ENCODE results near the gene SAMSN1. TPM values are rescaled to one million over a fixed set of nuclear protein-coding genes. Genes with fewer than 3 reads are reported as not detected.

SAMSN1 gene
- polyA plus RNA-seq, 1 of the 3 experiments (the other 2 are of a cell fraction) = not detected

GRCh38 chr21:14466715-14467114 lies 79.4 kb downstream of the SAMSN1 start (continued):
- TF ChIP-seq REST (IDR thresholded peaks at IDR 0.05; ENCODE audit: low read depth, low read length) = no peak
- TF ChIP-seq GABPA (IDR thresholded peaks at IDR 0.05; ENCODE audit: low read depth) = no peak
- TF ChIP-seq FOXJ3 (CRISPR knock-in tag; IDR thresholded peaks at IDR 0.05) = no peak
- no peak for TF ChIP-seq RFX5 (IDR thresholded peaks at IDR 0.05; ENCODE audit: low read length)
- no peak for TF ChIP-seq EP300 (IDR thresholded peaks at IDR 0.05; ENCODE audit: borderline replicate concordance in 1 of 2, low read depth in 1 of 2, low read length in 1 of 2)
- no peak for TF ChIP-seq POLR2AphosphoS5 (IDR thresholded peaks at IDR 0.05; ENCODE audit: low read depth, low read length)
- TF ChIP-seq USF2 (IDR thresholded peaks at IDR 0.05; ENCODE audit: borderline replicate concordance, low read depth, low read length) = no peak
- TF ChIP-seq SIN3A (IDR thresholded peaks at IDR 0.05; ENCODE audit: borderline replicate concordance, low read depth, low read length) = no peak

- ChIA-PET POLR2A (no interaction called here), CTCF (no interaction called here)
- H4K20me1 ChIP-seq (ENCODE audit: insufficient read depth) = no peaks in the 10 kb centered on the region
- no peak overlapping the region for H3K27ac ChIP-seq (ENCODE audit: low read depth in 2 of 2, low read length in 1 of 2)
- no peak overlapping the region for H3K4me3 ChIP-seq (ENCODE audit: low read depth in 2 of 2, low read length in 1 of 2)
- no peaks in the 10 kb centered on the region for H3K4me1 ChIP-seq (ENCODE audit: control insufficient read depth in 1 of 2, insufficient read depth in 2 of 2, low read depth in 1 of 2, low read length in 1 of 2)
- H3K79me2 ChIP-seq (ENCODE audit: insufficient read depth) = no peaks in the 10 kb centered on the region
- H3F3A ChIP-seq (replicated peaks; ENCODE audit: insufficient read depth) = no peaks in the 10 kb centered on the region
- TF ChIP-seq RXRA (IDR thresholded peaks at IDR 0.05; ENCODE audit: borderline replicate concordance, low read depth) (no peak), MAX (IDR thresholded peaks at IDR 0.05; ENCODE audit: low read depth) (no peak), EZH2phosphoT487 (IDR thresholded peaks at IDR 0.05; ENCODE audit: borderline replicate concordance, low read depth) (no peak), SMC3 (IDR thresholded peaks at IDR 0.05; ENCODE audit: low read depth, low read length) (no peak), TEAD4 (IDR thresholded peaks at IDR 0.05; ENCODE audit: borderline replicate concordance, insufficient read depth) (no peak), MEF2A (IDR thresholded peaks at IDR 0.05; ENCODE audit: borderline replicate concordance, low read depth) (no peak), REST (IDR thresholded peaks at IDR 0.05; ENCODE audit: low read depth, low read length) (no peak), MXI1 (IDR thresholded peaks at IDR 0.05; ENCODE audit: low read depth, low read length) (no peak), TAF1 (IDR thresholded peaks at IDR 0.05; ENCODE audit: borderline replicate concordance, low read depth, low read length) (no peak), EP300 (IDR thresholded peaks at IDR 0.05; ENCODE audit: borderline replicate concordance in 1 of 2, low read depth in 1 of 2, low read length in 1 of 2) (no peak), YY1 (IDR thresholded peaks at IDR 0.05; ENCODE audit: low read depth) (no peak), FOSL2 (IDR thresholded peaks at IDR 0.05; ENCODE audit: borderline replicate concordance, low read depth) (no peak), RCOR1 (IDR thresholded peaks at IDR 0.05; ENCODE audit: low read length) (no peak)
- H3K4me2 ChIP-seq = no peak overlapping the region
- WGBS (ENCODE audit: low lambda C conversion rate) = 0% methylated on average over 3 of the region's 3 CpGs
- no peak overlapping the region for H2AFZ ChIP-seq (ENCODE audit: low read depth)
- H3K9me2 ChIP-seq = no peaks in the 10 kb centered on the region
- H3K36me3 ChIP-seq (replicated peaks in 1 of 2; ENCODE audit: control insufficient read depth in 1 of 2, insufficient read depth in 2 of 2, low read length in 1 of 2) = no peaks in the 10 kb centered on the region
- no peaks in the 10 kb centered on the region for H3K27me3 ChIP-seq (ENCODE audit: insufficient read depth)
- H3K9ac ChIP-seq = no peak overlapping the region
- DNase-seq = no peak
- no peaks in the 10 kb centered on the region for H3K9me3 ChIP-seq
These were observed 88.4 kb downstream of the SAMSN1 start for GRCh38 chr21:14457762-14458161.

All from SK-N-SH (cell line).